DMS114 treated with DMSO at 0.1 percent for 48 hours (cell line): Measurements from ENCODE around the gene ENPP1.

Experiments used
- DNase-seq: peaks from one replicate; lab custom pipeline; 2025; ENCODE audit not compliant: unreplicated experiment; lab: John Stamatoyannopoulos, UW

The ENPP1 gene

DNA sequence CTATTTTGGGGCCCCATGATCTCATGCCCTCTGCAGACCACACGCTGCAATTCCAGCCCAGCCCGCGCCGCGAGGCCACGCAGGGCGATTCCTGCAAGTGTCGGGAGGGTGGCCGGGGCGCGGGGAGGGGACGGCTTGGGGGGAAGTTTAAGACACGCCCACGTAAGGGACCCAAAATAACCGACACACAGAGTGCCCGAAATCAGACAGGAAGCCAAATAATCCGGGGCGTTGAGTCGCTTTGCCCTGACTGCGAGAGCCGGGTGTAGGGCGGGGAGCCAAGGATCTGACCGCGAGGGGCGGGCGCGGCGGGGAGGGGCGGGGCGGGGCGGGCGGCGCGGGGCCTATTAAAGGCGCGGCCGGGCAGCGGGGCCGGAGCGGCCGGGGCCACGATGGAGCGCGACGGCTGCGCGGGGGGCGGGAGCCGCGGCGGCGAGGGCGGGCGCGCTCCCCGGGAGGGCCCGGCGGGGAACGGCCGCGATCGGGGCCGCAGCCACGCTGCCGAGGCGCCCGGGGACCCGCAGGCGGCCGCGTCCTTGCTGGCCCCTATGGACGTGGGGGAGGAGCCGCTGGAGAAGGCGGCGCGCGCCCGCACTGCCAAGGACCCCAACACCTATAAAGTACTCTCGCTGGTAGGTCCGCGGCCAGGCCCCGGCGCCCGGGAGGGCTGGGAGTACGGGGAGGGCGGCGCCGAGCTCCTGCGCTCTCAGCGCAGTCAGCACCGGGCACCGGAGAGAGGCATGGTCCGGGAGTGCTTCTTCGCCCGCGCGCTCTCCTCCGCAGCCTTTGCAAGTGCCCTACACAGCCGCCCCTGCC, at the start of gene ENPP1:
Gene ENPP1 (plus strand): TSS at position 377 of the 816 bp plus-strand sequence. CDS start 16 bp downstream, at position 393.
- no peak for DNase-seq

- no peak for DNase-seq
Observed at GRCh38 chr6:131758920-131759319, 48.9 kb upstream of the ENPP1 start.

DNA sequence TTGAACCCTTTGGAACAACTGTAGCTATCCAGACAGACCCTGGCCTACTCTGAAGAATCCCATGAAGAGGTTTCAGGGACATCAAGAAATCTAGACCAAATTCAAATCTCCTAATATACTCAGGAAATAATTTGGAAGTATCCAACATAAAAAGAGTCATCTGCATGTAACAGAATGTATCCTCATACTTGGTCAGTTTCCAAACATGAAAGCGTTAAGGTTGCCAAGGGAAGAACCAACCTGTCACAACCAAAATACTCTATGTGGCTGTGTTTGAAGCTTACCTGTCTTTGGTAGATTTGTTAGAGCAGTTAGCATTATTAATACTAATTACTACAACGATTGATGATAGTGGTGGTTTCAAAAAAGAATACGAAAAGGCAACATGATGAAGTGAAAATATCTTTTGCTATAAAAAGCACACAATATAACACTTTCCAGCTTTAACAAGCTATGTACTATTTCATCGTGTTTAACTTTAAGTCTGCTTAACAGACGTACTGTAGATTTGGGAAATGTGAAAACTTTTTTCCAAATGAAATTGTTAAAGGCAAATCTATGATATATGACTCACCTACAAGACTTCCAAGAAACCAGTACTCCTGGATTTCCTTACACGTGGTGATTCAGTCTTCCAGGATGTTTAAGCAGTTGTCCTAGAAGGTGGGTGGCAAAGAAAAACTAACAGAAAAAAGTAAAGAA, 46.6 kb upstream of the ENPP1 start:
- no peak for DNase-seq

DNA sequence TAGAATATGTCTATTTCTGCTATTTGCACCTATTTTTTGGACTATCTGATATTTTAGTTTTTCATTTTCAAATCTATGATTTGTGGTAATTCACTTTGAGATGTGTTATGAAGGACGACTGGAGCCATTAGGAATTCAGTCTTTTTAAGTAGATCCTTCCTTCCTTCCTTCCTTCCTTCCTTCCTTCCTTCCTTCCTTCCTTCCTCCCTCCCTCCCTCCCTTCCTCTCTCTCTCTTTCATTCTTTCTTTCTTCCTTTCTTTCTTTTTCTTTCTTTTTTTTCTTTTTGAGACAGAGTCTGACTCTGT, 46.1 kb upstream of the ENPP1 start:
- no peak for DNase-seq

DNA sequence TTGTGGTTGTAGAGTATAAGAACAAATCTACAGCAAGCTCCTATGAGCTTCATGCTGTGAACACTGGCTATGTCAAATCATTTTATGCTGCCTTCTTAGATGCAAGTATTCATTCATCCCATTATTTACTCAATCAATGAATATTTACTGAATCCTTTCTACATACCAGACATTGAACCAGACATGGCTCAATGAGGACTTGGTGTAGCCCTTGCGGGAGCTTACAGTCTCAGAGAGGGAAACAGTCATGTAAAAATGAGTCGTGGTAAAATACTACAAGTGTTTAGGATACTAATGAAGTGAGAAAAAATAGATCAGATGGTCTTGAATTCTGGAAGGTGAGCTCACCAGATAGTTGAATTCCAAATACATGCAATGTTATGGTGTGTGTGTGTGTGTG, 44.8 kb upstream of the ENPP1 start:
- DNase-seq, result no peak

DNA sequence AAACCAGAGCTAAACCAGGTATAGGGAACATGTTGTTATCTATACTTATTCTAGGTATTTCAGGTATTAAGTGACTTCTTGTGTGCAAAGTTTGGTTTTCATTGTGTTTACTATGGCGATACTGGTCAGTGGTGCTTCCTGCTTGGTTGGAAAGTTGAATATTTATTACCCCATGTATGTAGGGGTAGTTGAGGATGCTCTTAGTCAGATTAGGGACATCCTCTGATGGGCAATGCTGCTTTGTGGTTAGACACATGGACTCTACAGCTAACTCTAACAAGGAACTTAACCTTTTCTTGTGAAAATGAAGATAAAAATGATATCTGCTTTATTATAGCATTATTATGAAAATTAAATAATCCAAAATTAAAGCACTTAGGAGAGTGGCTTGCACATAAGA, 44.1 kb upstream of the ENPP1 start:
- DNase-seq, result no peak

DNA sequence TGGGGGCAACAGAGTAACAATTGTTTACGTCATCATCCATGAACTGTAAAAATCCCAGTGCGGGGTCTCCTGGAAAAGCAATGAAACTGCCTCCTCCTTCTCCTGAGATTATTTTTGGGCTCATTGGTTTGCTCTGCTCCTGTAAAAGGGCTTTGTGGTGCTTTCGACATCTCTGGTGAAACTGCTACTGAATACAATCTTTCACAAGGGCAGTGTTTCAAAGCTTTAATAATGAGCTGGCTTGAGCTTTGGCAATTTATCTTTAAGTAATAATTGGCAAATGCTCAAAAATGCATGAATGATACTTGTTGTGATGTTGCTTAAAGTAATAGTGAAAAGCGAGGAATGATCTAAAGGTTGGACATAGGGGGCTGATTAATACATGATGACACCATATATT, 43.5 kb upstream of the ENPP1 start:
- DNase-seq, result no peak

DNA sequence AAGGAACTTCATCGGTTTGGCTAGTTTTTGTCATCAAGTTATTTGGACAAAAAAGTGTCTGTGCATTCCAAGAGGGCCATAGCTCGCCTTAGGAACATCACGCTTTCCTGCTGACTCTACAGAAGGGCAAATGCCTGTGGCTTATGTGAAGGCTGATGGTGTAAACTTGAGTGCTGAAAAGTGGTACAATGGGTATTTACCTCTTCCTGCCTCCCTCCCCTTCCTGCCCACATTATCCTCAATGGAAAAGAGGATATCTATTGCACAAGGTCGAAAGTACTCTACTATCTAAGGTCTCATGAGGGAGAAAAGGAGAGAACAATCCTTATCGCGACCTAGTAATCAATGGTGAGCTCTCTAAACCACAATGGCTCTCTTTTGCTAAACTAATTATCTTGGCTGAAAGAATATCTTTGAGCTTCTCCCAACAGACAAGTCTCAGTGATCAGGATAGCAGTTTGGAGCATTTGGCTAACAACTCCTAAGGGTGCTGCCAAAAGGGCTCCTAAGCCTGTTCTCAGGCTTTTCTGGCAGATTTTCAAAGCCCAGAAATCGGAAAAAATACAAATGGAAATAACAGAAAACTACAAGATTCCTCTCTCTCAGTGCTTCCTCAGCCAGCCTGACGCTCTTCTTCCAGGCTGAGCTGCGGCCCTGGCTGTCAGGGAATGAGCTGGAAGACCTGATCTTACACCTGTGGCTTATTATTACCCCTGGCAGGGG, 42.6 kb upstream of the ENPP1 start:
- no peak for DNase-seq

DNA sequence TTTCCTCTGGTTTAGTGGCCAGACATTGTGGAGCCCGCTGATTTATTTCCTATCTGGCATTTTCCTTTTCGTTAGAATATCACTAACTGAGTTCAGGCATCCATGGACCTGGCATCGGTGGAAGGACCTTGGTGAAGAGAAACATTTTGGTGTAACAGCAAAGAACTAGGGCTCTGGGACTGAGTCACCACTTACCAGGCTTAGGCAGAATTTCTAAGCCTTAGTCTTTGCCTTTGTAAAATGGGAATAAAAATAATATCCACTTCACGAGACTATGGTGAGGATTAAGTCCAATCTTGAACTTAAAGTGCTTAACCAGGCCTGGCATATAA, 42.0 kb upstream of the ENPP1 start:
- no peak for DNase-seq

DNA sequence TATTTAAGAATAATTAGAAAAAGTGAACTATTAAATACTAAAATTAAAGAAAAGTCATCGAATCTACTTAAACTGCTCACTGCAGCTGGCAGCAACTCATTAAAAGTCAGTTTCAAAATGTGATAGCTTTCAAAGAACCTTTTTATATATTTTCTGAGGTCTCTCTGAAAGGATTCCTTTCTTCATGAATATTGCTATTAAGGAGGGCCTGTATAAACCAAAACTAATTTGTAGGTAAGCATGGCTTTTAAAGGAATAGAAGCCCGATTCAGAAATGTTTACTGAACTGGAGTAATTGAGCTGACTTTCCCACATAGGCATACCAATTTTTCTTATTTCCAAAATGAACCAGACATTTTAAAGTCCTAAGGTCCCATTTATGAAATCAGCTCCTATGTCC, 41.2 kb upstream of the ENPP1 start:
- DNase-seq, result no peak

GRCh38 chr6:131768964-131769363, 38.9 kb upstream of the ENPP1 start:
- DNase-seq, result no peak

DNA sequence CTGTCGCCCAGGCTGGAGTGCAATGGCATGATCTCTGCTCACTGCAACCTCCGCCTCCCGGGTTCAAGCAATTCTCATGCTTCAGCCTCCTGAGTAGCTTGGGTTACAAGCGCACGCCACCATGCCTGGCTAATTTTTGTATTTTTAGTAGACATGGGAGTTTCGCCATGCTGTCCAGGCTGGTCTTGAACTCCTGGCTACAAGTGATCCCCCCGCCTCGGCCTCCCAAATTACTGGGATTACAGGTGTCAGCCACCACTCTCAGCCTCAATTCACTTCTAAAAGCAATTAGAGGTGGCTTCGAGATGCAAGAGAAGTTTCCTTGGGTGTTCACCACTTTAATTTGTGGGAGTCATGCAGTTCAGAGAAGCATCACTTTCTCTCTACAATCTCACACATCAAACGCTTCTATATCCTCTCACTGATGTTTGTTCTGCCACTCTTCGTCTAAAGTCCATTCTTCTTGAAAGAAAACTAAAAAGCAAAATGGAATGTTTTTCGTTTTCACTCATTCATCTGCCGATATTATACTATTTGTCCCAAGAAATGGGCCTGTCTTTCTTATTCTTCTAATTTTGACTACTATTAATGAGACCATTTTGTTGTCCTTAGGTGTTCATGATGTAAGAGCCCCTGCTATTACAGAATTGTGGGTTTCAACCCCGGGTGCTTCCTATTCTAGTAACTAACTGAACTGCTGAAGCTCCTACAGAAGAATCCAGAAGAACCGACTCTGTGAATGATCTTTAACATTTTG, 38.3 kb upstream of the ENPP1 start:
- no peak for DNase-seq

DNA sequence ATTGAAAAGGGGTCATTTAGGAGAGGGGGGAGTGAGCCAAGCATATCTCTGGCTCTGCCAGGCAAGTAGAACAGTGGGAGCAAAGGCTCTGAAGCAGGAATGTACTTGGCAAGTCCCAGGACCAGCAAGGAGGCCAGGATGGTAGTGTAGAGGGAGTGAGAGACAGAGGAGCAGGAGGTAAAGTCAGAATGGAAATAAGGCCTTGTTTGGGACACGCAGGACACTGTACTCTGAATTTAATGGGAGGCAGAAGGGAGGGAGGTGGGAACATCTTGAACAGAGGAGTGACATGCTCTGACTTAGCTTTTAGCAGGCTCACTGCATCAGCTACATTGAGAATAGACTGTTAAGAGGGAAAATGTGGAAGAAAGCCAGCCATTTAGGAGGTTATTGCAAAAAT, 37.0 kb upstream of the ENPP1 start:
- no peak for DNase-seq

DNA sequence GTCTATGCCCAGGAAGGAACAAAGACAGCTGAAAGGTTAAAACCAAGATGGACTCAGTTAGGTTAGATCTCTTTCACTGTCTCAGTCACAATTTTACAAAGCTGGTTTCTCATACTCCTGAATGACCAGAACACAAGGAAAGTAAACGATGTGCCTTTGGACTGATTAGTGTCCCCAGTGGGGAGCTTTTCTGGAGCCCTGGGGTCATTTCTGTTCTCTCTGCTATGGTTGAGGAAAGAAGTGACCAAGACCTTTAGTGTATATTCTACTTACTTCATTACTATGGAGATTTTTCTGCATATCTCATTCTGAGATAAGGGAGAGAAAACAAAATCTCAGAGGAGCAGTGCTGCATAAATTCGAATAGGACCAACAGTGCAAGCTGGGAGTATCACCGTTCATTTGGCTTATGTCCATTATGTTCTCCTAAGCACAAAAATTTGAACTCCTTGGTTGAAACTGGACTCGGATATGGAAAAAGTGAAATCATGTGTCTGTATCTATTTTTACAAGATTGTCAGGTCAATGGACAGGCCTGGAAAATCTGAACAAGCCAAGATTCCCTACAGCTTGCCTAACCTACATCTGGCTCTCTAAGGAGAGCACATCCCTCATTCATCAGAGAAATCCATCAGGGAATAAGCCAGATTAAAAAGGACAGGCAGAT, 34.4 kb upstream of the ENPP1 start:
- no peak for DNase-seq

DNA sequence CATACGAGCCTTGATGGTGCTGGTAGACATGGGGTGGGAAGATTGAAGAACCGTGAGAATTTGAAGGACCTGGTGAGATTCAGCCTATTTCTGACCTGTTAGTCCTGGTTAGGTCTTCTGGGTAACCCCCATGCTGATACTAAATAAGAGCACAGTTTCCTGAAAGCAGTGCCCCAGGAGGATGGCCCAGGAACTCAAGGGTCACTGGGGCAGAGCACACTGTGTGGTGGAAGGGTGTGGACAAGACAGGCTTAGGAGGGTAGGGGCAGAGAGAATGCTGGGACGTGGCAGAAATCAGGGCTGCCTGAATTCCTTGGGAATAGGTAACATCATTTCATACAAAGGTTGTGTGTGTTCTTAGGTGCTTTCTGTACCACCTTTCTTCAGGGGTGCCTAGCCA, 31.9 kb upstream of the ENPP1 start:
- DNase-seq, result no peak

- no peak for DNase-seq
Observed at GRCh38 chr6:131776985-131777384, 30.8 kb upstream of the ENPP1 start.

GRCh38 chr6:131778169-131778568, 29.7 kb upstream of the ENPP1 start:
- no peak for DNase-seq

- no peak for DNase-seq
Observed at GRCh38 chr6:131779304-131779703, 28.5 kb upstream of the ENPP1 start.

DNA sequence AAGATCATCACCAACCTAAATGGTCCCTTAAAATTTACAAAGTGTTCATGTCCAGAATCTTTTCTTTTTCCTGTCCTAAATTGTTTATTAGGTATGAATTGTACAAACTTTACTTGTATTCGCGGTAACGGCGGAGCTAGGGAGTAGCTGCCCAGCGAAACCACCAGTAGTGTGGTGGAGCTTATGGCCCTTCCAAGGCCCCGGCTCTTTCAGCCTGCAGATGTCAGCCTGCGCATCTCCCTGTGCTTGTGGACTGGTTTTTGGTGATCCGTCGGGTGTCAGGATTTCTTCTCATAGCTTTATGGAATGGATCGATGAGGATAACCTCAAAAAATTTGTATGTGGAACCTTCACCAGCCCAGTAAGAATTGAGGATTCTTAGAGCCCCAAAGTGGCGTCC, 27.2 kb upstream of the ENPP1 start:
- DNase-seq, result no peak

- DNase-seq, result no peak
Observed at GRCh38 chr6:131781687-131782086, 26.1 kb upstream of the ENPP1 start.

DNA sequence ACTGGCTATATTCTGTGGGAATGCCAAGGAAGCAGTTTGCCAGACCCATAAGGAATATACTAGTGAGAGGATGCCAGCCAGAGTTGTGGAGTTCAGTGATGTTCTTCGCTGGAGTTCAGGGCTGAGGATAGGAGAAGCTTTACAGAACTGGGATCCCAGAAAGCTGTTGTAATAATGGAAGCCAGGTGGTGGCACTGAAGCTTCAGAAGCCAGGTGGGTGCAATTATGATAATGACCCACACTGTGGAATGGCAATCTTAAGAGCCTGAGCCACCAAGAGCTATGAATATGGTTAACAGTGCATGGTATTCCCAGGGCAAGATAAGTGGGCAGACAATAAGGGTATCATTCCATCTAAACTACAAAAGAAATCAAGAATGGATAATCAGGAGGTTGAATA, 25.1 kb upstream of the ENPP1 start:
- no peak for DNase-seq
